Right kidney (tissue), 1 donor: Measurements from ENCODE around the gene CTNNA3.
"Not testable (repeated sequence)": the region's sequence is repeated elsewhere in the genome, so short reads cannot be mapped to it uniquely, and the experiment has no call there.

Experiments
- DNase-seq: peaks from one replicate; pipeline ENCODE4 v3.0.0-alpha.2; 2016

Gene CTNNA3

DNA sequence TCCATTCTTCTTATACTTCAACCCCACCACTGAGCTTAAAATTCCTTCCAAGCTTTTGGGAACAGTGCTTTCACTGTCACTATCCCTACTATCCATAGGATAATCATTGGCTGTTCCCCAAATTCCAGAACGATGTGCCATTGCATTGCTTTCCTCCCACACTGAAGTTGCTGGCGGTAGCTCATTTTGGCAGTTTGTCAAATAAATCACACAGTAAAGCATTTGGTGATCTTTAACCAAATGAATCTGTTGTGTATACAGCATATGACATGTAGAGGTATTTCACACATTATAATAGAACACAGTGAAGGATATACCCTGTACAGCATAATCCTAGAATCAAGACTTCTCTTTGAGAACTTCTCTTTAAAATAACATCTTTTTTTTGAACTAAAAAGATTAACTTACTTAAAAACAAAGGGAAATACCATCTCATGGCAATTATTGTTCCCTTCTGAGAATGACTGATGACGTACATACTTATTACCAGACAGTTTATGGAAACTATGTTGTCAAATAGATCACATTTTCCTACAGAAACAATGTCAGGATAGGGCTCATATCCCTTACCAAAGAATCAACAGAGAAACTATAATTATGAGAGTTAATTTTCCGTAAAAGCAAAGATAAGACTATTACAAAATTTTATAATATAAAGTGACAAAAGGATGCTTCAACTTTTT, 93.6 kb downstream of the CTNNA3 start:
- DNase-seq, result no peak

DNA sequence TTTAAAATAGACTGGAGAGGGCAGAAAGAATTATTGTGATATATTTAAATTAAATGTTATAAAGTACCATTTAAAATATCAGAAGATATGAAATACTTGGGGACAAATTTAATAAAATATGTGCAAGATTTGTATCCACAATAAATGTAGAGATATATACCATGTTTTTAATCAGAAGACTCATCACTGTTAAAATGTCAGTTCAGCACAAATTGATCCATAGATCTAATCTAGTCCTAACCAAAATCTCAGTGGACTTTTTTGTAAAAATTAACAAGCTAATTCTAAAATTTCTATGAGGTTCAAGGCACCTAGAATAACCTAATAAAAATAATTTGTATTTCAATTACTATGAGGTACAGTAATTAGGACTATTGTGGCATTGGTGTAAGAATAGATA, 96.4 kb downstream of the CTNNA3 start:
- no peak for DNase-seq

DNA sequence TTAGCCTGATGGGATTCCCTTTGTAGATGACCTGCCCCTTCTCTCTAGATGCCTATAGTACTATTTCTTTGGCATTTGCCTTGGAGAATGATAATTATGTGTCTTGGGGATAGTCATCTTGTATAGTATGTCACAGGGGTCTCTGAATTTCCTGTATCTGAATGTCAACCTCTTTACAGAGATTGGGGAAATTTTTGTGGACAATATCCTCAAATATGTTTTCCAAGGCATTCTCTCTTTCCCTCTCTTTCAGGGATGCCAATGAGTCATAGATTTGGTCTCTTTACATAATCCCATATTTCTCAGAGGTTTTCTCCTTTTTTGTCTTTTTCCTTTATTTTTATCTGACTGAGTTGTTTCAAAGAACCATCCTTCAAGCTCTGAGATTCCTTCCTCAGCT, 99.4 kb downstream of the CTNNA3 start:
- DNase-seq, result no peak

- no peak for DNase-seq
Observed at GRCh38 chr10:67587771-67588170, 108.2 kb downstream of the CTNNA3 start.

DNA sequence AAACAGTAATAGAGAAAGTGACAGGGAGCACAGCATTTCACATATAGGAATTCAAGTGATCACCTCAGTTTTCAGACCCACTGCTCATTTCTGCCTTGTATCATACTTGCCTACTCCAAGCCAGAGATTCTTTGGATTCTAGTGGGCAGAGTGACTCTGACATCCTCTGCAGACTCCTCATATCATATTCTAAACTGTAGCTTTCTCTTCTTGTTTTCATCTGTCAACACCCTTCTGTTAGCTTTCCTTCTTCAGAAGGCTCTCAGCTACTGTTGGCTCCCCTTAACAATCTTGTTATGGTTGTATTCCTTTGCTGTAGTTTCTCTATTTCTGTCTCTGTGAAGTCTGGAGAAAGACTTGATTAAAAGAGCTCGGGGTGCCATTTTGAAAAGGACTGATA, 120.5 kb downstream of the CTNNA3 start:
- DNase-seq, result no peak

GRCh38 chr10:67573484-67573883, 122.5 kb downstream of the CTNNA3 start:
- DNase-seq, result no peak

GRCh38 chr10:67571503-67571902, 124.5 kb downstream of the CTNNA3 start:
- no peak for DNase-seq

DNA sequence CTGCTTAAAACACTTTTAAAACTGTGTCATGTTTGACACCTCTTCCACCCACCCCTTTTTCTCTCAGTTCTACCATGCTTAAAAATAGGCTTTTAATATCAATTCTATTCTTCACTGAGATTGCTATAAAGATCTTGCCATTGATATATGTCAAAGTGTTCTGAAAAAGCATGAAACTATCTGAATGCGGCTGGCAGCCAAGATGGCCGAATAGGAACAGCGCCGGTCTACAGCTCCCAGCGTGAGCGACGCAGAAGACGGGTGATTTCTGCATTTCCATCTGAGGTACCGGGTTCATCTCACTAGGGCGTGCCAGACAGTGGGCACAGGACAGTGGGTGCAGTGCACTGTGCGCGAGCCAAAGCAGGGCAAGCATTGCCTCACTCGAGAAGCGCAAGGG, 137.7 kb downstream of the CTNNA3 start:
- DNase-seq, result not testable (repeated sequence)

- DNase-seq, result no peak
Observed at GRCh38 chr10:67553254-67553653, 142.7 kb downstream of the CTNNA3 start.

GRCh38 chr10:67550838-67551402, 145.1 kb downstream of the CTNNA3 start:
- DNase-seq, result no peak

GRCh38 chr10:67550046-67550445, 145.9 kb downstream of the CTNNA3 start:
- no peak for DNase-seq

DNA sequence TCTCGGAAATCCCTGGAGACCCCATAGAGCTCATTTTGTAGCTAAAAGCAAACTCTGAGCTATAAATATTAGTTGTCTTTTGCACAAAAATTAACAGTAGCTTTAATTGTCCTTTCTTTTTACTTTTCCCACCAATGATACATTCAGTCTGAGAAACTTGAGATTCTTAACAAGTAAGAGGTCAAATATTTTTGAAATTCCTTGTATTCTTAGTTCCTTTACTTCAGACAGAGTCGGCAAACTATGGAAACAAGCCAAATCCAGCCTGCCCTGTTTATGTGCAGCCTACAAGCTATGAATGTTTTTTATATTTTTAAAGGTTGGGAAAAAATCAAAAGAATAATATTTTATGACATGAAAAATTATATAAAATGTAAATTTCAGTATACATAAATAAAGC, 146.6 kb downstream of the CTNNA3 start:
- no peak for DNase-seq

DNA sequence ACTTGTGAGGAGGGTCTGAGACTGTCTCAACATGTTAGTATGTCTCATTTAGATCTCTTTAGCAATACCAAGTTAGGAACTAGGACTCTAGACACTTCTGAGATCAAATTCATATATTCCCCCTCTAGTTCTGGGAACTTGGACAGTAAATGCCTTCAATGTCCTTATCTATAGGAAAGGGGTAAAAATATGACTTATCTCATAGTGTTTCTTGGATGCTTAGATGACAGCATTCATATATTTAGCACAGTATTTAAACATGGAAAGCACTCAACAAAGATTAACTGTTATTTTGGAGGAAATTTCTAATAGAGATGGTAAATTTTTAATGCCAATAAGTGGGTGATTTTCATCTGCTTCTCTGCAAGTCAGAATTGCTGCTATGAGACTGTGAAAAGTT, 154.6 kb downstream of the CTNNA3 start:
- no peak for DNase-seq

GRCh38 chr10:67539312-67539711, 156.7 kb downstream of the CTNNA3 start:
- DNase-seq, result no peak

- DNase-seq, result no peak
Observed at GRCh38 chr10:67537906-67538305, 158.1 kb downstream of the CTNNA3 start.

DNA sequence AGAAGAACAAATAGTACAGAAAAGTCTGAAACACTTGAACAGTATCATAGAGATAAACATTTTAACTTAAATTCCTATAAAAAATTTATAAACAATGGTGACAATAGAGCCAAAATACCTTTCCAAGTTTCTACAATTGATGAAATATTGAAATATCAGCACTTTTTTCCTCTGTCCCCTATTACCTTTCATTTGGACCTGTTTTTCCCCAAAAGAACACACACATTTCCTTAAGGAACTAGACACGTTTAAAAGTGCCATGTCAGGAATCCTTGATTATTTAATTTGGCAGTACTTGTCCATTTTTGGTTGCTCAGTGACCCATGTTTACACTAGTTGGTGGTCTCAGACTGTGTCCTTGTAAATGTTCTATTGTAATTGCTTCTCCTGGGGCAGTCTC, 162.6 kb downstream of the CTNNA3 start:
- no peak for DNase-seq

DNA sequence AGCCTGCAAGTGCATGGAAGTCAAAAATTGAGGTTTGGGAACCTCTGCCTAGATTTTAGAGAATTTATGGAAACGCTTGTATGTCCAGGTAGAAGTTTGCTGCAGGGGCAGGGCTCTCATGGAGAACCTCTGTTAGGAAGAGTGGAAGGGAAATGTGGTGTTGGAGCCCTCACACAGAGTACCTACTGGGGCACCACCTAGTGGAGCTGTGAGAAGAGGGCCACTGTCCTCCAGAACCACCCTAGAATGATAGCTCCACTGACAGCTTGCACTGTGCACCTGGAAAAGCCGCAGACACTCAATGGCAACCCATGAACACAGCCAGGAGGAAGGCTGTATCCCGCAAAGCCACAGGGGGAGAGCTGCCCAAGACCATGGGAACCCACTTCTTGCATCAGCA, 165.0 kb downstream of the CTNNA3 start:
- not testable (repeated sequence) for DNase-seq

- DNase-seq, result no peak
Observed at GRCh38 chr10:67527351-67527750, 168.6 kb downstream of the CTNNA3 start.

DNA sequence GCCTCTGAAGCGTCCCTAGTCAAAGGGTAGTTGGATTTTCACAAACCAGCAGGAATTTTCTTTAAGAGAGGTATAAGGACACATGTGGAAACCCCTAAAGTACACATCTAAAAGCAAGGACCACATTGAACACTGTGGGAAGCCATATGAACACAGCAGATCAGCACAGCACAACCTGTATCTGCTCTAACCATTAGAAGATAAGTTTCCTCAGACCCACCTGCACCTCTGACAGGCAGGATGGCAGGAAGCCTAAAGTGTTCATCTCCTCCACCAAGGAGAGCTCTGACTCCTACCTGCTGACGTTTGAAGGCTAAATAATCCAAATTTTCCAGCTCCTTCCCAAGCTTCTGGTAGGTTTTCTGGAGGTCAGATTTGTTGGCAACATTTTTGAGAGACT, 174.4 kb downstream of the CTNNA3 start:
- no peak for DNase-seq

GRCh38 chr10:67520924-67521520, 175.0 kb downstream of the CTNNA3 start:
- peak; percentile 15 for DNase-seq

- no peak for DNase-seq
Observed at GRCh38 chr10:67519434-67519833, 176.6 kb downstream of the CTNNA3 start.

- no peak for DNase-seq
Observed at GRCh38 chr10:67518756-67519155, 177.2 kb downstream of the CTNNA3 start.

GRCh38 chr10:67518043-67518442, 178.0 kb downstream of the CTNNA3 start:
- DNase-seq, result no peak

GRCh38 chr10:67506757-67507091, 189.3 kb downstream of the CTNNA3 start:
- DNase-seq, result no peak
